HG03521 (cell line): ENCODE data around the gene ATXN7L1.
"Not testable (repeated sequence)": the region's sequence is repeated elsewhere in the genome, so short reads cannot be mapped to it uniquely, and the experiment has no call there.

ENCODE experiments used
- ATAC-seq: cut with Tn5 transposase; IDR thresholded peaks from one replicate; pipeline ENCODE4 v1.9.1; 2021; ENCODE audit warnings: mild to moderate bottlenecking, moderate library complexity; ENCODE audit not compliant: unreplicated experiment

The ATXN7L1 gene

DNA sequence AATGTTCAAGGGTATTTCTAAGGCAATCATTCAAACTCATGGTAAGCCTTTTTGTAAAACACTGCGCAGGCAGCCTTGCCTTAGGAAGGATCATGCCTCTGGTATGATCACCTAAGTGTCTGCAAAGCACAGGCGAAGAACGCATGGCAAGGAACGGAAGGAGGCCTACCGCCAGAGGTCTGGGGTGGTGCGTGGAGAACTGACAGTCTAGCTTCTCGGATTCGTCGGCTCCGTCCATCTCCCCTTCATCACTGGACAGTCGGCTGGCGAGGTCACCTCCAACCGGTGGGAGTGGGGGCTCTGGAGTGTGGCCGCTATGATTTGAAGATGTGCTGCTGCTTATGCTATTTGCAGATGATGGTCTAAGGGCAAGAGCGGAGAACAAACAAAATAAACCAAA is 252.5 kb downstream of the ATXN7L1 start:
- ATAC-seq: no peak

DNA sequence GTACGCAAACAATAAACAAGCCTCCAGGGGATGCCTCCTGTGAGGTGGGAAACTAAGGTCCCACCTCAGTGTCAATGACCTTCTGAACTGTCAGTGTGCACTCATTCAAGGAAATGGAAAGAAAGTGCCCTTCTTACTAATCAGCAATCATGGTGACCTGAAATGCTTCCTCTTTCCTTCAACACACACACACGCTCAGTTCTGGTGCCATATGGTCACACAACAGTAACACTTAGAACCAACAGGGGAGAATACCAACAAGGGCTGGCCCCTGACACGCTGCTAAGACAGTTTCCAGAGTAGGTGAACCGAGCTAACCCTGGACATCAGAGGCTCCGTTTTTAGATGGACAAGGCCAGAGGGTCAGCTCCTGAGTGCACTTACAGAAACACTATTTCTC is 253.0 kb downstream of the ATXN7L1 start:
- no peak for ATAC-seq

DNA sequence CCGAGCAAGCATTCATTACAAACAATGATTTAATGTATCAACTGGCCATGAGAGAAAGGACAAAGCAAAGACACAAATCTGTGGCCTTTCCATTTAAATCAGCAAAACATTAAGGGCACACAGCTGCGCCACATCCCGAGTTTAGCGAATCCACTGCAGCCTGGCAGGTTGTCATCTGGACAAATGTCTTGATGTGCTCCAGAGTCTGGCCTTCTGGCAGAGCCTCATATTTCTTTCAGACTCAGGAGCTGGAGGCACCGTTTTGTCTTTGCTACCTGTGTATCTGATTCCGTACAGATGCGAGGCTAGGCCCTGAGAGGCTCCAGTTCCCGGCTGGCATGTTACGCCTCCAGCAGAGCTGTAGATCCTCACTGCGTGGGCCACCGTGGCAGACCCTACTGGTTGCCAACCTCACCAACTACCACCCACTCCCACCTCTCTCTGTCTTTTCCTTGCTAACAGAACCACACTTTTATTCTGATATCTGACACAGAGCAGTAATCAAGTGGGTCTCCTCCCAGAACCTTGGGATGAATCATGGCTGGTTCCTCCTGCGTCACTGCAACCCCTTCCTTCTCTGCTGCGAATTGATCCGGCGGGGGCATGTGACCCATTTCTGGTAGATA is 254.2 kb downstream of the ATXN7L1 start:
- no peak for ATAC-seq

DNA sequence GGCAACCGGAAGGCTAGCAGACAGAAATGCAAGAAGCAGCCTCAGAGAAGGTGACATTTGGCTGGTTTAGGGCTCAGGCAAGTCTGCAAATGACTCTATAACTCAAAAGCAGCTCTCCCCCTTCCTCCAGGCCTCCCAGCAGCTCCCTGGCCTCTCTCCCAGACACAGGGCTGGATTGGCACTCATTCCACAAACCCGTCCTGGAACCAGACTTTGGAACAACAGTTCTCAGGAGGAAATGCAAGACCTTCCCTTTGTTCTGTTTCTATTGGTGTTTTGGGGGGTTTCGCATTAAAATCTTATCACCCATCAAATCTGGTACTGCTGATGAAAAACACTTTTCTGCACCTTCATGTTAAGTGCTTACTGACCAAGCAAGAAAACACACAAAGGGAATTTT is 254.8 kb downstream of the ATXN7L1 start:
- ATAC-seq: no peak

- no peak for ATAC-seq
These were observed 255.2 kb downstream of the ATXN7L1 start for GRCh38 chr7:105621176-105621575.

DNA sequence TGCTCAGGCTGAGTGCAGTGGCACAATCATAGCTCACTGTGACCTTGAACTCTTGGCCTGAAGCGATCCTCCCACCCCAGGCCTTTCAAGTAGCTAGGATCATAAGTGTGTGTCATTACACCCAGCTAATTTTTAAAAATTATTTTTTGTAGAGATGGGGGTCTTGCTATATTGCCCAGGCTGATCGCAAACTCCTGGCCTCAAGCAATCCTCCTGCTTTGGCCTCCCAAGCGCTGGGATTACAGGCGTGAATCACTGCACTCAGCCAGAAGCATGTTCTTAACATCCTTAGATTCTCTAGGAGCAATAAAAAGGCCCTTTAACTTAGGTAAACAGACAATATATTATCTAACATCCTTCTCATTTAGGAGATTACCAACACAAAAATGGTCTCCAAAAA is 256.8 kb downstream of the ATXN7L1 start:
- no peak for ATAC-seq

GRCh38 chr7:105618016-105618296 is 258.4 kb downstream of the ATXN7L1 start:
- ATAC-seq: no peak

GRCh38 chr7:105617280-105618015 is 259.0 kb downstream of the ATXN7L1 start:
- no peak for ATAC-seq

DNA sequence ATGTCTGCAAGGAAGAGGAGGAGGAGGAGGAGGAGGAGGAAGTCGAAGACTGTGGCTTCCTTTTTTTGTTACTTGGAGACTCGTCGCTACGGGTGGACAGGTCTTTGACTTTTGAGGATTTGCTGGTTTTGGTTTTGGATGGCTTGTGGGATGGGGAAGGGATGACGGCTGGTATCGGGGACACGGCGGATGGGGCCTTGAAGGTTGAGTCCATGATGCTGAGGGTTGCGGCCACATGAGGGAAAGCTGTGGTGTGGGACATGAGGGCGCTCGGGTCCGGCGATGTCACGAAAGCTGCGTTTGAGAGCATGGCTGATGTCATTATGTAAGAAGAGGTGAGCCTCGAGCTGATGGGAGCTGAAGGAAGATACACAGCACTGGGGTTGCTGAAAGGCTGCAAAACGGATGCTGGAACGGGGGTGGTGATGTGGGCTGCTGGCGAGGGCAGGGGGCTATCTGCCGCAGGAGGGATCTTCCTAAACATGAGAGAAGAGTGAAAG is 262.0 kb downstream of the ATXN7L1 start:
- no peak for ATAC-seq

DNA sequence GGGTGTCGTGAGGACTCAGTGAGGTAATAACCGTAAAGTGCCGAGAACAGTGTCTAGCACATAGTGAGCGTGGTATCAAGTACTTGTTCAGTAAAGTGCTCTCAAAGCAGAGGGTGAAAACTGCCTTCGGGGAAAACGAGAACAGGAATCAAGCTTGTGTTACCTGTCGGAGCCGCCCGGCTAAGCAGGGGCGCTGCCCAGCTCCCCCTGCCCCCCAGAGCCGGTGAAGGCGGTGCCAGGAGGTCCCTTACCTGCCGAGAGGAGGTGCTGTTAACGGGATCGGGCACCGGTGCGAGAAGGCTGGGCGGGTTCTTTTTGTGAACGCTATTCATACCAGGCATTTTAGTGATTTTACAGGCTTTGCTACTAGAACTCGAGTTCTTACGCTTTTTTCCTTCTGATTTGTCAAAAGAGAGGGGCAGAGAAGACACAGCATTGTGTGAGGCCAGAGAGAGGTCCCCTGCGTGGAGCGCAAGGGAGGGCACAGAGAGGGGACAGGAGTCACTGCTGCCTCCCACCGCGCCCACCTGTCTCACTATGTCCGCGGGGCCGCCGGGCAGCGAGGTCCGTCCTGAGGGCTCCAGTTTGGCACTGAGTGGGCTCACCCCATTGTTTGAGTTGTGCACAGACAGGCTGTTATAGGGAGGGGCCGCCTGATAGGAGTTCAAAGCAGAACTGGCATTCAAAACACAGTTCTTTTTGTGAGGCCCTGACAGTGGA is 262.6 kb downstream of the ATXN7L1 start:
- no peak for ATAC-seq

- ATAC-seq: no peak
These were observed 263.6 kb downstream of the ATXN7L1 start for GRCh38 chr7:105612806-105613205.

DNA sequence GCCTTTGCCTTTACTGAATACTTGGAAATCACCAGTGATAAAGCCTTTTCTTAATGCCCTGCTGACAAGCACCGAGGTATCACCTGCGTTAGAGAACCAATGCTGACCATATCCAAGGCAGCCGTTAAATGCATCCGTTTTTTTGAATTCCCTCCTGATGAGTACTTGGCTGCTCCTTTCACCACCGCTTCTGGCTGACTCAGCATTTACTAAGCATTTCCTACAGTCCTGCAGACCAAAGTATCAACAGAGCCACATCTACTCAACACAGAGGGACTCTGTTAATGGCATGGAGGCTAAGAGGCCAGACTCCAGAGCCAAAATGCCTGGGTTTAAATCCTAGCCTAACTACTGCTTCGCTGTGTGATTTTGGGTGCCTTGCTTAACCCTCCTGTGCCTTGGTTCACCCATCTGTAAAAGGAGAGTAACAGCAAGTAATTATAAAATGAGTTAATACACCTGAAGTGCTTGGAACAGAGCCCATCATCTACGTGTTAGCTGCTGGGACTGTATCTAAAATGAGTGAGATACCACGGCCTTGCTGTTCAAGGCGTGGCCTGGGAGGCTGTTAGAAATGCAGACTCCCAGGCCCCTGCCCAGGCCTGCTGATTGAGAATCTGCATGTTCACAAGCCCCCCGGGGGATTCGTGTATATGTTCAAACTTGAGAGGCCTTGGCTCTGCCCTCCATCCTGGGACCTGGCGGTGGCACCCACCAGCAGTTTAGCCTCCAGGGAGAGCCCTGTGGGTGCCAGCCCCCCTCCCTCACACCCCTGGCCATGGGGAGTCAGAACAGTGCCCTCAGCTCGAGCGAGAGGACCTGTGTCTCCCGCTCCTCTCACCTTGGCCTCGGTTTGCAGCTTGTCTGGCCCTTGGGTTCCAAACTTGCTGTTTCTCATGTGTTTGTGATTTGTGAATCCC is 264.3 kb downstream of the ATXN7L1 start:
- ATAC-seq: no peak

GRCh38 chr7:105610165-105610930 is 266.1 kb downstream of the ATXN7L1 start:
- no peak for ATAC-seq

- ATAC-seq: no peak
These were observed 273.8 kb downstream of the ATXN7L1 start for GRCh38 chr7:105602325-105603305.

- no peak for ATAC-seq
These were observed 275.5 kb downstream of the ATXN7L1 start for GRCh38 chr7:105600720-105601550.

GRCh38 chr7:105599551-105599950 is 276.8 kb downstream of the ATXN7L1 start:
- ATAC-seq: no peak

- ATAC-seq: not testable (repeated sequence)
These were observed 277.3 kb downstream of the ATXN7L1 start for GRCh38 chr7:105599080-105599479.

DNA sequence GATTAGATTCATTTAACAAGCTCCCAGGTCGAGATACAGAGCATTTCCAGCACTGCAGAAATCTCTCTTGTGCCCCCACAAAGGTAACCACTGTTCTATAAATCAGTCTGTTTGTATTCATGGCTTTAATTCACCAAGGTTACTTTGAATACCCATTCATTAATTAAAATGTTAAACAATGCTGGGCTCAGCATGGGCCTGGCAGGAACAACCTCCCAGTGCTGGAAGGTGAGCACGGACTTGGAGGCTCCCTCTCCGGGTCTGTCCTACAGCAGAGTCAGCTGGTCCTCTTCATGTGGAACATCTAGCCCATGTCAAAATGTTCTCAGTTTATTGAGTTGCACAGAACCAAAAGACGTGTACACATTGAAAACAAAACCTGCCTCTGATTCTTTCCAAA is 279.5 kb downstream of the ATXN7L1 start:
- no peak for ATAC-seq
